Measurements from ENCODE around the gene ARHGAP44. TPM values are rescaled to one million over a fixed set of nuclear protein-coding genes. Genes with fewer than 3 reads are reported as not detected.

Gene ARHGAP44
- total RNA-seq, 1 donor from 2014 or later: 0.79 TPM

- DNase-seq (ENCODE audit: low read depth) (no peak), FAIRE-seq (peak; percentile 76)
- TF ChIP-seq CTCF (IDR thresholded peaks at IDR 0.05; ENCODE audit: insufficient read depth, low read length, severe bottlenecking): no peak
- H3K4me3 ChIP-seq (ENCODE audit: low read depth, low read length): no peak overlapping the region
- no peaks in the 10 kb centered on the region for H3K36me3 ChIP-seq (ENCODE audit: control insufficient read depth, insufficient read depth, low read length)
- no peaks in the 10 kb centered on the region for H3K27me3 ChIP-seq (ENCODE audit: control insufficient read depth, insufficient read depth, low read length)
Observed at GRCh38 chr17:12985431-12986293, 196.4 kb downstream of the ARHGAP44 start.

GRCh38 chr17:12987120-12987519 is 197.8 kb downstream of the ARHGAP44 start:
- no peak for FAIRE-seq
- peaks cover 2% of the 10 kb centered on the region for H3K36me3 ChIP-seq (ENCODE audit: control insufficient read depth, insufficient read depth, low read length)
- H3K27me3 ChIP-seq (ENCODE audit: control insufficient read depth, insufficient read depth, low read length): no peaks in the 10 kb centered on the region
- TF ChIP-seq CTCF (IDR thresholded peaks at IDR 0.05; ENCODE audit: insufficient read depth, low read length, severe bottlenecking): no peak
- no peak for DNase-seq (ENCODE audit: low read depth)
- no peak overlapping the region for H3K4me3 ChIP-seq (ENCODE audit: low read depth, low read length)

- FAIRE-seq: peak; percentile 47
- Histone ChIP-seq H3K27me3 (ENCODE audit: control insufficient read depth, insufficient read depth, low read length) (no peaks in the 10 kb centered on the region), H3K4me3 (ENCODE audit: low read depth, low read length) (no peak overlapping the region), H3K36me3 (ENCODE audit: control insufficient read depth, insufficient read depth, low read length) (peaks cover 23% of the 10 kb centered on the region)
- TF ChIP-seq CTCF (IDR thresholded peaks at IDR 0.05; ENCODE audit: insufficient read depth, low read length, severe bottlenecking): no peak
- DNase-seq (ENCODE audit: low read depth): no peak
Observed at GRCh38 chr17:12990041-12990808, 200.9 kb downstream of the ARHGAP44 start.

GRCh38 chr17:12990926-12991325 is 201.6 kb downstream of the ARHGAP44 start:
- FAIRE-seq (no peak), DNase-seq (ENCODE audit: low read depth) (no peak)
- TF ChIP-seq CTCF (IDR thresholded peaks at IDR 0.05; ENCODE audit: insufficient read depth, low read length, severe bottlenecking): no peak
- H3K4me3 ChIP-seq (ENCODE audit: low read depth, low read length): no peak overlapping the region
- H3K27me3 ChIP-seq (ENCODE audit: control insufficient read depth, insufficient read depth, low read length): no peaks in the 10 kb centered on the region
- H3K36me3 ChIP-seq (ENCODE audit: control insufficient read depth, insufficient read depth, low read length): peaks cover 29% of the 10 kb centered on the region

GRCh38 chr17:12992676-12993075 is 203.4 kb downstream of the ARHGAP44 start:
- peaks cover 39% of the 10 kb centered on the region for H3K36me3 ChIP-seq (ENCODE audit: control insufficient read depth, insufficient read depth, low read length)
- FAIRE-seq (no peak), DNase-seq (ENCODE audit: low read depth) (no peak)
- no peak overlapping the region for H3K4me3 ChIP-seq (ENCODE audit: low read depth, low read length)
- no peak for TF ChIP-seq CTCF (IDR thresholded peaks at IDR 0.05; ENCODE audit: insufficient read depth, low read length, severe bottlenecking)
- H3K27me3 ChIP-seq (ENCODE audit: control insufficient read depth, insufficient read depth, low read length): no peaks in the 10 kb centered on the region

Data from bronchial epithelial cell (primary cell).